Lower lobe of right lung (tissue), 2 donors: ENCODE measurements around the gene THSD4. TPM values are rescaled to one million over a fixed set of nuclear protein-coding genes. Genes with fewer than 3 reads are reported as not detected.
"Not testable (repeated sequence)": the region's sequence is repeated elsewhere in the genome, so short reads cannot be mapped to it uniquely, and the experiment has no call there.

Experiments
- ATAC-seq, 2 donors: fragments of 200-7000 bp; cut with Tn5 transposase; one replicate each; pipeline ENCODE4 v1.9.1; 2020 to 2022; ENCODE audit warnings: mild to moderate bottlenecking in 2 of 2, moderate library complexity in 2 of 2
- DNase-seq: peaks from one replicate; pipeline ENCODE4 v3.0.0-alpha.2; 2020
- H3K27ac ChIP-seq: fragments of 200-600 bp; one replicate; pipeline ENCODE4 v1.8.0; 2022
- H3K27me3 ChIP-seq: fragments of 200-600 bp; one replicate; pipeline ENCODE4 v1.8.0; 2022; ENCODE audit warnings: low read depth
- H3K36me3 ChIP-seq: fragments of 200-600 bp; one replicate; pipeline ENCODE4 v1.8.0; 2022; ENCODE audit warnings: mild to moderate bottlenecking
- H3K4me1 ChIP-seq: fragments of 200-600 bp; one replicate; pipeline ENCODE4 v1.8.0; 2022
- H3K4me3 ChIP-seq: fragments of 200-600 bp; one replicate; pipeline ENCODE4 v1.8.0; 2022; ENCODE audit warnings: mild to moderate bottlenecking
- H3K9me3 ChIP-seq: fragments of 200-600 bp; one replicate; pipeline ENCODE4 v1.8.0; 2022
- CTCF ChIP-seq: fragments of 200-600 bp; IDR thresholded peaks from one replicate; pipeline ENCODE4 v1.8.0; 2022; ENCODE audit warnings: antibody characterized with exemption, mild to moderate bottlenecking
- intact Hi-C: fragments of 100-400 bp; cut with DNase I; formaldehyde crosslinking; loops from one replicate; pipeline ENCODE4 v1.11.0; 2022
- total RNA-seq: library from RNA; stranded (reverse); fragmentation: NEBNext Ultra II Directional; extraction: Animal tissue kit (Norgen Biotek cat#: 25700); gene quantifications from one replicate; pipeline ENCODE4 v1.2.1, GENCODE V29; 2021
- donor health status: DM: no; HTN: yes; CAD: no; lungs with severe emphysema.

The THSD4 gene
- total RNA-seq, 1 donor from 2014 or later, result 18.2 TPM

- no peaks in the 10 kb centered on the region for H3K27me3 ChIP-seq
- H3K4me3 ChIP-seq, result no peak overlapping the region
- H3K9me3 ChIP-seq, result no peaks in the 10 kb centered on the region
- peak; percentile 56 for DNase-seq
- peak; percentile 24 to 53 for ATAC-seq
- H3K36me3 ChIP-seq, result no peaks in the 10 kb centered on the region
- H3K27ac ChIP-seq, result no peak overlapping the region
- intact Hi-C loops, result no loop called here
- no peak for TF ChIP-seq CTCF
- H3K4me1 ChIP-seq, result peaks cover 10% of the 10 kb centered on the region
Observed at GRCh38 chr15:71397377-71397776, 282.1 kb downstream of the THSD4 start.

- H3K27me3 ChIP-seq, result no peaks in the 10 kb centered on the region
- no peaks in the 10 kb centered on the region for H3K36me3 ChIP-seq
- H3K9me3 ChIP-seq, result no peaks in the 10 kb centered on the region
- DNase-seq (no peak), ATAC-seq (no peak)
- TF ChIP-seq CTCF, result no peak
- H3K27ac ChIP-seq, result no peak overlapping the region
- H3K4me1 ChIP-seq, result peaks cover 10% of the 10 kb centered on the region
- intact Hi-C loops, result no loop called here
- no peak overlapping the region for H3K4me3 ChIP-seq
Observed at GRCh38 chr15:71400294-71400693, 285.0 kb downstream of the THSD4 start.

GRCh38 chr15:71401728-71402127 lies 286.5 kb downstream of the THSD4 start:
- DNase-seq, intact Hi-C loops, H3K27me3 ChIP-seq, H3K27ac ChIP-seq, H3K36me3 ChIP-seq, H3K4me1 ChIP-seq, ATAC-seq, H3K4me3 ChIP-seq, H3K9me3 ChIP-seq: not testable (repeated sequence)

- H3K36me3 ChIP-seq, result no peaks in the 10 kb centered on the region
- TF ChIP-seq CTCF, result no peak
- ATAC-seq, result no peak
- no peaks in the 10 kb centered on the region for H3K27me3 ChIP-seq
- H3K4me3 ChIP-seq, result no peak overlapping the region
- no peaks in the 10 kb centered on the region for H3K9me3 ChIP-seq
- intact Hi-C loops, result no loop called here
- DNase-seq, result no peak
- H3K27ac ChIP-seq, result no peak overlapping the region
- peaks cover 42% of the 10 kb centered on the region for H3K4me1 ChIP-seq
Observed at GRCh38 chr15:71409541-71409940, 294.3 kb downstream of the THSD4 start.

- no peak overlapping the region for H3K27ac ChIP-seq
- ATAC-seq, result no peak
Observed at GRCh38 chr15:71410347-71410746, 295.1 kb downstream of the THSD4 start.

More at GRCh38 chr15:71410347-71410746, 295.1 kb downstream of the THSD4 start:
- H3K27me3 ChIP-seq, result no peaks in the 10 kb centered on the region
- no peak overlapping the region for H3K4me3 ChIP-seq
- intact Hi-C loops, result no loop called here
- no peak for DNase-seq
- no peaks in the 10 kb centered on the region for H3K9me3 ChIP-seq
- TF ChIP-seq CTCF, result no peak
- H3K36me3 ChIP-seq, result no peaks in the 10 kb centered on the region
- H3K4me1 ChIP-seq, result peaks cover 50% of the 10 kb centered on the region
